Measurements from ENCODE around the gene RPS29. TPM values are rescaled to one million over a fixed set of nuclear protein-coding genes. Genes with fewer than 3 reads are reported as not detected.

Gene RPS29
- 1,266 and 2,197 TPM in 2 replicates for total RNA-seq

GRCh38 chr14:49585803-49586672 is at the start of gene RPS29:
Gene RPS29, minus strand, starts transcription at chr14:49586380. Its CDS starts 34 bp downstream, at chr14:49586346.

GRCh38 chr14:49634547-49635334 is 48.6 kb upstream of the RPS29 start, which contains the start of gene DNAAF2:
Gene DNAAF2, minus strand, starts transcription at chr14:49635244. Its CDS starts 95 bp downstream, at chr14:49635149.

GRCh38 chr14:49620182-49621113 is 34.3 kb upstream of the RPS29 start, which contains the start of the genes MGAT2 and RPL36AL:
Gene MGAT2, plus strand, starts transcription at chr14:49620799. Its CDS starts 470 bp downstream, at chr14:49621269.
Gene RPL36AL, minus strand, starts transcription at chr14:49620626. Its CDS starts 1,522 bp downstream, at chr14:49619104.

GRCh38 chr14:49598485-49599300 is 12.5 kb upstream of the RPS29 start, which contains the start of gene LRR1:
Gene LRR1, plus strand, starts transcription at chr14:49598940. Its CDS starts 81 bp downstream, at chr14:49599021.

Other genes with a start within 250 kb of the RPS29 start
- gene LRR1, start 12.6 kb upstream of the RPS29 start, total RNA-seq, result 16.8 and 29.2 TPM in 2 replicates
- gene RPL36AL, start 34.2 kb upstream of the RPS29 start, total RNA-seq, result 293 and 301 TPM in 2 replicates
- 72.4 and 77.1 TPM in 2 replicates for gene MGAT2, start 34.4 kb upstream of the RPS29 start, total RNA-seq
- 8.3 and 8.6 TPM in 2 replicates for gene DNAAF2, start 48.9 kb upstream of the RPS29 start, total RNA-seq
- gene POLE2, start 101.8 kb upstream of the RPS29 start, total RNA-seq, result 6.3 and 13.0 TPM in 2 replicates
- 1.1 and 3.6 TPM in 2 replicates for gene KLHDC1, start 106.7 kb upstream of the RPS29 start, total RNA-seq
- gene KLHDC2, start 181.8 kb upstream of the RPS29 start, total RNA-seq, result 56.2 and 73.8 TPM in 2 replicates